OCI-LY3 (cell line): ENCODE data around the gene GABRG3.

Experiments used
- EZH2phosphoT487 ChIP-seq: fragments of 200-600 bp; shearing (Covaris generic); IDR thresholded peaks from 2 replicates; pipeline ENCODE4 v1.6.1; 2018; ENCODE audit warnings: antibody characterized with exemption, mixed run types, low read depth
- TF ChIP-seq, protein P1 (sequence below): fragments of 200-600, 300-600 bp; sonication (generic); IDR thresholded peaks from 2 replicates; pipeline ENCODE4 v1.5.1; 2014; ENCODE audit warnings: antibody characterized with exemption, low read length, low read depth

DNA sequence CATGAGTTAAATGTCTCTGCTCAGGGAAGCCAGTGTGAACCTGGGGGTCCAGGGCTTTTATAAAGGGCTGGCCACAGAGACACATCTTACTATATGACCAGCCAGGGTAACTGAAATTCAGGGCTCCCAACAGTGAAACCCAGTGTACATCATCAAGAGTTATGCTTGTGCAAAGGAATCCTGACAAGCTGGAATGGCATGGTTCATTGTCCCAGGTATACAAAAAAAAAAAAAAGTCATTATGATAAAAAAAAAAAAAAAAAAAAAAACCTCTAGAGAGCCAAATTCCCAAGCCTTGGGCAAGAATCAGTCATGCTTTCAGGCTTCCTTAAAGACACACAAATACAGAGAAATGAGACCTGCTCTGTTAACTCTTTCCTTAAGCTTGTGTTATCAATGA lies 452.0 kb downstream of the GABRG3 start:
- TF ChIP-seq, protein P1, sequence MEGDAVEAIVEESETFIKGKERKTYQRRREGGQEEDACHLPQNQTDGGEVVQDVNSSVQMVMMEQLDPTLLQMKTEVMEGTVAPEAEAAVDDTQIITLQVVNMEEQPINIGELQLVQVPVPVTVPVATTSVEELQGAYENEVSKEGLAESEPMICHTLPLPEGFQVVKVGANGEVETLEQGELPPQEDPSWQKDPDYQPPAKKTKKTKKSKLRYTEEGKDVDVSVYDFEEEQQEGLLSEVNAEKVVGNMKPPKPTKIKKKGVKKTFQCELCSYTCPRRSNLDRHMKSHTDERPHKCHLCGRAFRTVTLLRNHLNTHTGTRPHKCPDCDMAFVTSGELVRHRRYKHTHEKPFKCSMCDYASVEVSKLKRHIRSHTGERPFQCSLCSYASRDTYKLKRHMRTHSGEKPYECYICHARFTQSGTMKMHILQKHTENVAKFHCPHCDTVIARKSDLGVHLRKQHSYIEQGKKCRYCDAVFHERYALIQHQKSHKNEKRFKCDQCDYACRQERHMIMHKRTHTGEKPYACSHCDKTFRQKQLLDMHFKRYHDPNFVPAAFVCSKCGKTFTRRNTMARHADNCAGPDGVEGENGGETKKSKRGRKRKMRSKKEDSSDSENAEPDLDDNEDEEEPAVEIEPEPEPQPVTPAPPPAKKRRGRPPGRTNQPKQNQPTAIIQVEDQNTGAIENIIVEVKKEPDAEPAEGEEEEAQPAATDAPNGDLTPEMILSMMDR: no peak
- no peak for TF ChIP-seq EZH2phosphoT487
